Measurements from ENCODE around the gene CD99L2.

- TF ChIP-seq, protein P1, sequence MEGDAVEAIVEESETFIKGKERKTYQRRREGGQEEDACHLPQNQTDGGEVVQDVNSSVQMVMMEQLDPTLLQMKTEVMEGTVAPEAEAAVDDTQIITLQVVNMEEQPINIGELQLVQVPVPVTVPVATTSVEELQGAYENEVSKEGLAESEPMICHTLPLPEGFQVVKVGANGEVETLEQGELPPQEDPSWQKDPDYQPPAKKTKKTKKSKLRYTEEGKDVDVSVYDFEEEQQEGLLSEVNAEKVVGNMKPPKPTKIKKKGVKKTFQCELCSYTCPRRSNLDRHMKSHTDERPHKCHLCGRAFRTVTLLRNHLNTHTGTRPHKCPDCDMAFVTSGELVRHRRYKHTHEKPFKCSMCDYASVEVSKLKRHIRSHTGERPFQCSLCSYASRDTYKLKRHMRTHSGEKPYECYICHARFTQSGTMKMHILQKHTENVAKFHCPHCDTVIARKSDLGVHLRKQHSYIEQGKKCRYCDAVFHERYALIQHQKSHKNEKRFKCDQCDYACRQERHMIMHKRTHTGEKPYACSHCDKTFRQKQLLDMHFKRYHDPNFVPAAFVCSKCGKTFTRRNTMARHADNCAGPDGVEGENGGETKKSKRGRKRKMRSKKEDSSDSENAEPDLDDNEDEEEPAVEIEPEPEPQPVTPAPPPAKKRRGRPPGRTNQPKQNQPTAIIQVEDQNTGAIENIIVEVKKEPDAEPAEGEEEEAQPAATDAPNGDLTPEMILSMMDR (IDR thresholded peaks at IDR 0.05), result no peak
- TF ChIP-seq POLR2A (IDR thresholded peaks at IDR 0.05), result no peak
Measured at GRCh38 chrX:150790021-150790420, 108.4 kb downstream of the CD99L2 start.
